DND-41 (cell line): ENCODE measurements around the gene GPR12.

Experiments
- ATAC-seq: fragments of 200-7000 bp; cut with Tn5 transposase; 3 replicates; pipeline ENCODE4 v1.9.1; 2021; ENCODE audit warnings: low read depth; ENCODE audit not compliant: insufficient read depth
- DNase-seq: peaks from one replicate; pipeline ENCODE4 v3.0.0-alpha.2; 2020
- H2AFZ ChIP-seq: 2 replicates; pipeline ENCODE4 v1.6.0; 2012; ENCODE audit warnings: low read depth, low read length
- H3K27ac ChIP-seq: 2 replicates; pipeline ENCODE4 v1.5.1; 2012; ENCODE audit warnings: low read length, inconsistent platforms
- H3K27me3 ChIP-seq: fragments of 200-600 bp; sonication (generic); 2 replicates; pipeline ENCODE4 v1.6.0; 2012; ENCODE audit warnings: low read length, mild to moderate bottlenecking, inconsistent platforms; ENCODE audit not compliant: insufficient read depth, poor library complexity
- H3K36me3 ChIP-seq: 2 replicates; pipeline ENCODE4 v1.5.1; 2012; ENCODE audit warnings: low read length, inconsistent platforms; ENCODE audit not compliant: insufficient read depth
- H3K4me1 ChIP-seq: 2 replicates; pipeline ENCODE4 v1.5.1; 2012; ENCODE audit warnings: mild to moderate bottlenecking, low read length; ENCODE audit not compliant: insufficient read depth
- H3K4me2 ChIP-seq: 2 replicates; pipeline ENCODE4 v1.6.0; 2012; ENCODE audit warnings: mild to moderate bottlenecking, moderate library complexity, low read length, inconsistent platforms; ENCODE audit not compliant: insufficient read depth
- H3K4me3 ChIP-seq, 2 experiments: fragments of 200-600 bp in 1 of 2; shearing (Covaris generic) in 1 of 2; 2 replicates each; pipeline ENCODE4 v1.5.1; 2012 to 2016; ENCODE audit warnings: inconsistent platforms in 2 of 2, low read length in 2 of 2, mild to moderate bottlenecking in 2 of 2, low read depth in 1 of 2, moderate library complexity in 1 of 2
- H3K79me2 ChIP-seq: 2 replicates; pipeline ENCODE4 v1.6.0; 2012; ENCODE audit warnings: low read length, inconsistent platforms; ENCODE audit not compliant: insufficient read depth
- H3K9ac ChIP-seq: 2 replicates; pipeline ENCODE4 v1.6.0; 2012; ENCODE audit warnings: low read depth, mild to moderate bottlenecking, inconsistent platforms, low read length, moderate library complexity
- H3K9me3 ChIP-seq: 2 replicates; pipeline ENCODE4 v1.5.1; 2012; ENCODE audit warnings: low read length, moderate library complexity, mild to moderate bottlenecking, inconsistent platforms; ENCODE audit not compliant: insufficient read depth, severe bottlenecking
- H4K20me1 ChIP-seq: 2 replicates; pipeline ENCODE4 v1.6.0; 2012; ENCODE audit warnings: low read length; ENCODE audit not compliant: insufficient read depth
- CTCF ChIP-seq: IDR thresholded peaks from 2 replicates; pipeline ENCODE4 v1.5.1; 2012; ENCODE audit warnings: borderline replicate concordance, low read length, moderate library complexity, mild to moderate bottlenecking; ENCODE audit not compliant: poor library complexity, severe bottlenecking; ENCODE audit errors: extremely low read depth
- EZH2 ChIP-seq: IDR thresholded peaks from 3 replicates; pipeline ENCODE4 v1.6.1; 2012; ENCODE audit warnings: borderline replicate concordance, low read depth, mild to moderate bottlenecking, moderate library complexity, low read length, inconsistent platforms; ENCODE audit not compliant: severe bottlenecking

The GPR12 gene

GRCh38 chr13:26759907-26760831 lies at the start of gene GPR12:
Gene GPR12, minus strand, starts transcription at chr13:26760786. Its CDS starts 959 bp downstream, at chr13:26759827.
- Histone ChIP-seq H3K4me1 (no peaks in the 10 kb centered on the region), H3K79me2 (no peaks in the 10 kb centered on the region), H2AFZ (no peak within 1 kb of the TSS), H3K4me2 (no peak within 1 kb of the TSS), H3K27me3 (peaks cover 16% of the 10 kb centered on the region), H3K36me3 (no peaks in the 10 kb centered on the region), H3K4me3 (no peak within 1 kb of the TSS), H3K9ac (no peak within 1 kb of the TSS), H3K27ac (no peak within 1 kb of the TSS), H4K20me1 (no peaks in the 10 kb centered on the region), H3K9me3 (no peaks in the 10 kb centered on the region)
- TF ChIP-seq CTCF: no peak
- no peak for TF ChIP-seq EZH2
- ATAC-seq (no peak), DNase-seq (no peak)

GRCh38 chr13:26810095-26810494 lies 49.5 kb upstream of the GPR12 start:
- no peak for DNase-seq
- no peaks in the 10 kb centered on the region for H3K79me2 ChIP-seq
- no peak overlapping the region for H3K9ac ChIP-seq
- H3K9me3 ChIP-seq: no peaks in the 10 kb centered on the region
- H3K4me3 ChIP-seq: no peak overlapping the region
- H3K36me3 ChIP-seq: no peaks in the 10 kb centered on the region
- no peak for TF ChIP-seq EZH2
- no peak for TF ChIP-seq CTCF
- H2AFZ ChIP-seq: no peak overlapping the region
- H3K27me3 ChIP-seq: peaks cover 18% of the 10 kb centered on the region
- ATAC-seq: no peak
- no peak overlapping the region for H3K27ac ChIP-seq
- no peaks in the 10 kb centered on the region for H3K4me1 ChIP-seq
- H3K4me2 ChIP-seq: no peak overlapping the region
- H4K20me1 ChIP-seq: no peaks in the 10 kb centered on the region

GRCh38 chr13:26806891-26807290 lies 46.3 kb upstream of the GPR12 start:
- Histone ChIP-seq H3K9ac (no peak overlapping the region), H3K27me3 (peaks cover 19% of the 10 kb centered on the region), H2AFZ (no peak overlapping the region), H3K4me2 (no peak overlapping the region), H3K27ac (no peak overlapping the region), H3K9me3 (no peaks in the 10 kb centered on the region), H3K4me1 (no peaks in the 10 kb centered on the region), H3K36me3 (no peaks in the 10 kb centered on the region), H4K20me1 (no peaks in the 10 kb centered on the region), H3K79me2 (no peaks in the 10 kb centered on the region), H3K4me3 (no peak overlapping the region)
- TF ChIP-seq CTCF (no peak), EZH2 (no peak)
- ATAC-seq (no peak), DNase-seq (no peak)
